Stomach (tissue), 19 donors: ENCODE measurements around the gene XIAP. TPM values are rescaled to one million over a fixed set of nuclear protein-coding genes. Genes with fewer than 3 reads are reported as not detected.
A peak's percentile ranks its signal among the peaks of the same experiment; 100 is the strongest.
"Not testable (repeated sequence)": the region's sequence is repeated elsewhere in the genome, so short reads cannot be mapped to it uniquely, and the experiment has no call there.

Source experiments
- DNase-seq, 2 donors: peaks; one replicate each; pipeline versions ENCODE4 v3.0.0 to v3.0.0-alpha.2; 2013 to 2019
- H3K27ac ChIP-seq, 5 donors: fragments of 200-600 bp in 4 of 5; sonication (generic) in 4 of 5; one replicate each; pipeline ENCODE4 v1.5.1; 2013 to 2019; ENCODE audit warnings: mild to moderate bottlenecking in 1 of 5, moderate library complexity in 1 of 5
- H3K27me3 ChIP-seq, 3 donors: fragments of 200-600 bp; sonication (generic); one replicate each; pipeline ENCODE4 v1.5.1; 2017 to 2019; ENCODE audit warnings: mixed run types in 1 of 3
- H3K36me3 ChIP-seq, 4 donors: fragments of 200-600 bp; sonication (generic); 1 replicate in 3 of 4; 2 replicates in 1 of 4; pipeline ENCODE4 v1.5.1; 2016 to 2019
- H3K4me1 ChIP-seq, 4 donors: fragments of 200-600 bp; sonication (generic); one replicate each; pipeline ENCODE4 v1.5.1; 2016 to 2019
- H3K4me3 ChIP-seq, 4 donors: fragments of 200-600 bp; sonication (generic) in 3 of 4; one replicate each; pipeline ENCODE4 v1.5.1; 2016 to 2019; ENCODE audit warnings: mild to moderate bottlenecking in 1 of 4
- H3K9me3 ChIP-seq, 4 donors: fragments of 200-600 bp; sonication (generic); one replicate each; pipeline ENCODE4 v1.5.1; 2016 to 2019
- EP300 ChIP-seq: sonication (generic); formaldehyde crosslinking; IDR thresholded peaks from one replicate; pipeline ENCODE4 v1.6.1; 2017; ENCODE audit warnings: antibody characterized with exemption
- POLR2A ChIP-seq, 4 donors: fragments of 450-650 bp; IDR thresholded peaks; one replicate each; pipeline ENCODE4 v1.6.1; 2016; ENCODE audit warnings: antibody characterized with exemption in 4 of 4, control low read depth in 2 of 4, mild to moderate bottlenecking in 1 of 4, moderate library complexity in 1 of 4
- POLR2AphosphoS5 ChIP-seq, 3 donors: sonication (generic); formaldehyde crosslinking; IDR thresholded peaks; one replicate each; pipeline ENCODE4 v1.6.1; 2016; ENCODE audit warnings: antibody characterized with exemption in 3 of 3
- WGBS, 5 donors: extraction: QIAGEN DNeasy Blood & Tissue Kit in 3 of 5; methylation state at CpG; one replicate each; pipeline versions ENCODE4 v1.1.5 to v1.1.7; 2013 to 2018; 5-methylcytosine and 5-hydroxymethylcytosine counted together
- intact Hi-C: fragments of 100-400 bp; cut with DNase I; formaldehyde crosslinking; loops from one replicate; pipeline ENCODE4 v1.15.1; 2023; ENCODE audit warnings: low total_unique reads
- long read RNA-seq, 10 donors: transcript quantifications; one replicate each; lab custom pipeline, GENCODE V29; 2026
- polyA plus RNA-seq, 3 donors: library from polyadenylated mRNA; stranded (reverse); fragments of 200-250 nt; gene quantifications; one replicate each; pipeline ENCODE4 v1.2.3, GENCODE V29; 2013
- total RNA-seq, 5 donors: library from RNA; depleted of rRNA; stranded (reverse); fragments of >200 nt; gene quantifications; one replicate each; pipeline versions ENCODE4 v1.1.0 to v1.2.3, GENCODE V29; 2014 to 2016
- TF ChIP-seq, protein P1 (sequence below), 7 experiments: fragments of 450-650 bp in 4 of 7; fragments of 200-600 bp in 3 of 7; sonication (generic) in 3 of 7; IDR thresholded peaks; one replicate each; pipeline ENCODE4 v1.5.1; 2016 to 2019; ENCODE audit warnings: antibody characterized with exemption in 7 of 7, control low read depth in 2 of 7, mild to moderate bottlenecking in 1 of 7
- donor health status: healthy with polysubstance abuse.
- donor health status: Bipolar disorder and iron deficiency.
- donor health status: healthy.

The XIAP gene
- total RNA-seq, result 10 to 100 TPM; 10.1 to 47.2 (median 15.6) TPM
- 1 to 10 TPM; 5.0 to 7.3 (median 6.6) TPM for polyA plus RNA-seq
- long read RNA-seq, donor 1, full-length matches to known transcripts, result 4 of 4 reads
- long read RNA-seq, donor 1, partial matches to known transcripts, result 0 of 4 reads
- long read RNA-seq, donor 1, other reads (novel, unspliced or antisense), result 0 of 4 reads
- long read RNA-seq, donor 2, full-length matches to known transcripts, result 1 of 1 reads
- long read RNA-seq, donor 2, partial matches to known transcripts, result 0 of 1 reads
- long read RNA-seq, donor 2, other reads (novel, unspliced or antisense), result 0 of 1 reads
- long read RNA-seq, donor 3, full-length matches to known transcripts, result 1 of 1 reads
- long read RNA-seq, donor 3, partial matches to known transcripts, result 0 of 1 reads
- long read RNA-seq, donor 3, other reads (novel, unspliced or antisense), result 0 of 1 reads
- long read RNA-seq, donor 4, result 0 reads
- long read RNA-seq, donor 5, partial matches to known transcripts, result 0 of 5 reads
- long read RNA-seq, donor 5, other reads (novel, unspliced or antisense), result 0 of 5 reads
- long read RNA-seq, donor 6, full-length matches to known transcripts, result 7 of 7 reads
- long read RNA-seq, donor 6, partial matches to known transcripts, result 0 of 7 reads
- long read RNA-seq, donor 6, other reads (novel, unspliced or antisense), result 0 of 7 reads
- long read RNA-seq, donor 7, partial matches to known transcripts, result 0 of 2 reads
- long read RNA-seq, donor 7, other reads (novel, unspliced or antisense), result 0 of 2 reads
- long read RNA-seq, donor 8, full-length matches to known transcripts, result 4 of 4 reads
- long read RNA-seq, donor 8, partial matches to known transcripts, result 0 of 4 reads
- long read RNA-seq, donor 8, other reads (novel, unspliced or antisense), result 0 of 4 reads
- long read RNA-seq, donor 9, full-length matches to known transcripts, result 4 of 4 reads
- long read RNA-seq, donor 9, partial matches to known transcripts, result 0 of 4 reads
- long read RNA-seq, donor 9, other reads (novel, unspliced or antisense), result 0 of 4 reads
- long read RNA-seq, donor 10, result 0 reads

DNA sequence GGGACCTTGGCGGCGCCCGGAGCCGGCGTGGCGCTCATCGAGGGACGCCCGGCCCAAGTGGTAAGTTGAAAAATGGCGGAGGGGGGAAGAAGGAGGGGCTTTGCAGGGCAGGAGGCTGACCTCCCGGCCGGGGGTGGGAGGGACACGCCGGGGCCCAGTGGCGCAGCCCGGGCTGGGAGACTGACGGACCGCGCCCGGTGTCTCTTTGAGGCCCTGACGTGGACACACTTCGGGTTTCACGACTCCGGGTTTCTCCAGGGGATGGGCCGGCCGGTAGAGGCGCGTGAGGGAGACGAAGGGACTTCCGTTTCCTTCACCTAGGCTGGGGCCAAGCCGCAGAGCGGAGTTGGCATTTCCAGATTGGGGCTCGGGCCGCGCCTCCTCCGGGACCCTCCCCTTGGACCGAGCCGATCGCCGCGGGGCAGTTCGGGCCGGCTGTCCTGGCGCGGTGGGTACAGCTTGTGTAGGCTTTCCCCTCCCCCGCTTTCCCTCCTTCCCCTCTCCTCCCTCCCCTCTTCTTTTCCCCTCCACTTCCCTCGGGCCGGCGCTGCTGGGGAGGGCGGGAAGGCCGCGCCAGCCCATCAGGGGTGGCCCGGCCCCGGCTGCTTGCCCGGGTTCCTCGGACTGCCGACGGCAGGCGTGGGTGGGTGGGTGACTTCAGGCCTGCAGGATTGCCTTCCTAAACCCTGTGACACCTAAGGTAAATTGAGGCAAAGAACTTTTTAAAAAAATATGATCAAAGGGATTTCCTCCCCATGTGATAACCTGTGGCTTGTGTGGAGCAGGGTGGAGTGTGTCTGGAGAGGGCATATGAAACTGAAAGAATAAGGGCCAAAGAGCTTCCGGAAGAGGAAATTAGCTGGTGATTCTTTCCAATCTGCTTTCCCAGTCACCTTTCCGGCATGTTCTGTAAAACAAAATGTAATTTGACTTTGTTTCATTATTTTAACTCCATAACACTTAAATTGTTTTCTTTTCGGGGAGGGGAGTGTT lies at the start of gene XIAP:
XIAP (plus strand) TSS at position 208 of the 993 bp plus-strand sequence. CDS start 25,610 bp downstream, outside the sequence.
- peak within 1 kb of the TSS; percentile 49 to 67 (median 56) for H3K4me3 ChIP-seq
- peak within 1 kb of the TSS; percentile 94 to 99 (median 95) for H3K27ac ChIP-seq
- TF ChIP-seq, protein P1, sequence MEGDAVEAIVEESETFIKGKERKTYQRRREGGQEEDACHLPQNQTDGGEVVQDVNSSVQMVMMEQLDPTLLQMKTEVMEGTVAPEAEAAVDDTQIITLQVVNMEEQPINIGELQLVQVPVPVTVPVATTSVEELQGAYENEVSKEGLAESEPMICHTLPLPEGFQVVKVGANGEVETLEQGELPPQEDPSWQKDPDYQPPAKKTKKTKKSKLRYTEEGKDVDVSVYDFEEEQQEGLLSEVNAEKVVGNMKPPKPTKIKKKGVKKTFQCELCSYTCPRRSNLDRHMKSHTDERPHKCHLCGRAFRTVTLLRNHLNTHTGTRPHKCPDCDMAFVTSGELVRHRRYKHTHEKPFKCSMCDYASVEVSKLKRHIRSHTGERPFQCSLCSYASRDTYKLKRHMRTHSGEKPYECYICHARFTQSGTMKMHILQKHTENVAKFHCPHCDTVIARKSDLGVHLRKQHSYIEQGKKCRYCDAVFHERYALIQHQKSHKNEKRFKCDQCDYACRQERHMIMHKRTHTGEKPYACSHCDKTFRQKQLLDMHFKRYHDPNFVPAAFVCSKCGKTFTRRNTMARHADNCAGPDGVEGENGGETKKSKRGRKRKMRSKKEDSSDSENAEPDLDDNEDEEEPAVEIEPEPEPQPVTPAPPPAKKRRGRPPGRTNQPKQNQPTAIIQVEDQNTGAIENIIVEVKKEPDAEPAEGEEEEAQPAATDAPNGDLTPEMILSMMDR (IDR thresholded peaks at IDR 0.05), result no peak
- TF ChIP-seq POLR2AphosphoS5 (IDR thresholded peaks at IDR 0.05) (peak in 2 of 3 donors; percentile 46 to 78), POLR2A (IDR thresholded peaks at IDR 0.05) (peak in 1 of 4 donors; percentile 8)
- 0 to 39% (median 9%) methylated on average over 28 to 62 of the region's 62 CpGs for WGBS, 5 donors
- intact Hi-C loops, result no loop called here
- H3K36me3 ChIP-seq, result no peaks in the 10 kb centered on the region
- H3K27me3 ChIP-seq, result no peaks in the 10 kb centered on the region
- peaks cover 0 to 27% (median 4%) of the 10 kb centered on the region in 4 donors for H3K4me1 ChIP-seq
- H3K9me3 ChIP-seq, result no peaks in the 10 kb centered on the region
- DNase-seq, result peak; percentile 80 to 93

DNA sequence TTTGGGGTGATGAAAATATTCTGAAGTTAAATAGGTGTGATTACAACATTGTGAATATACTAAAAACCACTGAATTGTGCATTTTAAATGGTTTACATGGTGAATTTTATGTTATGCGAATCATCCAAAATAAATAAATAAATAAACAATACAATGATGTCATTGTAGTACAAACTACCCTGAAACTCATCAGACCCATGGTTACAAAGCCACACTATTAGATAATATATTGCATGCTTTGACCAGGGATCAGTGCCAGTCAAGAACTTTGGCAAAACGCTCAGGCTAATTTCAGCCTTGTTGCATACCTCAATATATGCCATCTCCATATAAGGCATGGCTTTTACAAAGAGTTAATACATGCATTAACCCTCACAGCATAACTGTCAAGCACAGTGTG lies 45.5 kb upstream of the XIAP start:
- no peak for TF ChIP-seq POLR2AphosphoS5 (IDR thresholded peaks at IDR 0.05)
- TF ChIP-seq EP300, result no peak
- TF ChIP-seq, protein P1 (IDR thresholded peaks at IDR 0.05), result no peak
- no peak for TF ChIP-seq POLR2A (IDR thresholded peaks at IDR 0.05)
- Histone ChIP-seq H3K4me3 (no peak overlapping the region), H3K4me1 (no peaks in the 10 kb centered on the region), H3K27me3 (no peaks in the 10 kb centered on the region), H3K9me3 (no peaks in the 10 kb centered on the region), H3K36me3 (no peaks in the 10 kb centered on the region), H3K27ac (no peak overlapping the region)
- 63 to 82% (median 70%) methylated on average over 2 of the region's 2 CpGs for WGBS, 5 donors
- no peak for DNase-seq
- intact Hi-C loops, result no loop called here

DNA sequence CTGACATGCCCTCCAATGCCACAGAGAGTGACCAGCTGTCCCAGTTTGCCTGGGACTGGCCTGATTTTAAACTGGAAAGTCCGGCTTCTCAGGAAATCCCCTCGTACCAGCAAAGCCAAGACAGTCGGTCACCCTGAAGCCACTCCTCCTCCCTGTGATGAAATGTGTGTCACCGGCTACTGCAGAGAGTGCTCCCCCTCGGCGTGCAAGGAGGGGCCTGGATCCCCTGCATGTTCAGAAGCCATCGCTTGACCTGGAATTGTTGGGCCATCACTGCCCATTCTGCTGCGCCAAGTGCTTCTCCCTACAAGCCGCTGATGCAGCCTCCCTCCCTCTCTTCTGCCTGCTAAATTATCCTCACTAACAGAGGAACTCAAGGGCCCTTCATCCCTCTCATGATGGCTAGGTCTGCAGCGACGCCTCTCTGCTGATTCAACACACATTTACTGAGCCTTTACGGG lies 44.9 kb upstream of the XIAP start:
- H3K4me3 ChIP-seq, result not testable (repeated sequence)

GRCh38 chrX:123817288-123817894 lies 42.5 kb upstream of the XIAP start:
- H3K9me3 ChIP-seq, result no peaks in the 10 kb centered on the region
- H3K4me1 ChIP-seq, result no peaks in the 10 kb centered on the region
- intact Hi-C loops, result no loop called here
- WGBS, 5 donors, result 29 to 61% (median 52%) methylated on average over 6 of the region's 6 CpGs
- no peak overlapping the region for H3K27ac ChIP-seq
- peak in 1 of 2 donors; percentile 77 for DNase-seq
- H3K27me3 ChIP-seq, result no peaks in the 10 kb centered on the region
- H3K36me3 ChIP-seq, result no peaks in the 10 kb centered on the region
- TF ChIP-seq POLR2A (IDR thresholded peaks at IDR 0.05) (no peak), POLR2AphosphoS5 (IDR thresholded peaks at IDR 0.05) (no peak), EP300 (no peak)
- TF ChIP-seq, protein P1 (IDR thresholded peaks at IDR 0.05), result no peak
- H3K4me3 ChIP-seq, result no peak overlapping the region

More for the DNA sequence above, 44.9 kb upstream of the XIAP start:
- intact Hi-C loops, H3K27ac ChIP-seq, H3K36me3 ChIP-seq, DNase-seq, H3K4me1 ChIP-seq, H3K9me3 ChIP-seq, H3K27me3 ChIP-seq: not testable (repeated sequence)
- 51 to 84% (median 60%) methylated on average over 2 to 12 of the region's 12 CpGs for WGBS, 5 donors
